ENCODE data around the gene WDPCP.
"Not testable (repeated sequence)": the region's sequence is repeated elsewhere in the genome, so short reads cannot be mapped to it uniquely, and the experiment has no call there.

WDPCP gene

DNA sequence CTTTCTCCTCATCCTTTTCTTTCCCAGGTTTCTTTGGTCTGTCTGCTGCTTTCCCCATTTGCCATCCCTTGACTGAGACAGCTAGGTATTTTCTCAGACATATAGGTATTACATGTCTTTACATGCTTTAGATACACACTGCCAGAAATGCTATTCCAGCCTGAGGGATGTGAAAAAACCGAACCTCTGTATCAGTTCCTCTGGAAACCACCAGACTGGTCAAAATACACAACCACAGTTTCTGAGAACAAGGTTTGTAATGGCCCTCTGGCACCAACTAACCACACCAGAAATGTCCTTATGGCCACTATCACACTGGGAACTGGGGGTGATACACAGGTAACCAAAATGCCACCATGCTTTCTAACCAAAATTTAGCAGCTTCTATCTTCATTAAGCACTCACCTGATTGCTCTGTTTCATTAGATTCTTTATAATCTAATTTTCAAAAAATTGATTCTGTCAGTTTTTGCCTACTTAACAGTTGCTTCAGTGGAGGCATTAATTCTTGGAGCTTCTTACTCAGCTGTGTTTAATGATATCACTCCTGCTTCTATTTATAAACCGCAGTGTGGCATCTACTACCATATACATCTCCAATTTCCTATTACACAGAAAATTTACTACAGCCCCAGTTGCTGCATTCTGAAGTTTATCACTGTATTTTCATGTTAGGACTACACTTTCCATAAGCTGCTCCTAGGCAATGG, 243.5 kb downstream of the WDPCP start:
- no peak for DNase-seq

DNA sequence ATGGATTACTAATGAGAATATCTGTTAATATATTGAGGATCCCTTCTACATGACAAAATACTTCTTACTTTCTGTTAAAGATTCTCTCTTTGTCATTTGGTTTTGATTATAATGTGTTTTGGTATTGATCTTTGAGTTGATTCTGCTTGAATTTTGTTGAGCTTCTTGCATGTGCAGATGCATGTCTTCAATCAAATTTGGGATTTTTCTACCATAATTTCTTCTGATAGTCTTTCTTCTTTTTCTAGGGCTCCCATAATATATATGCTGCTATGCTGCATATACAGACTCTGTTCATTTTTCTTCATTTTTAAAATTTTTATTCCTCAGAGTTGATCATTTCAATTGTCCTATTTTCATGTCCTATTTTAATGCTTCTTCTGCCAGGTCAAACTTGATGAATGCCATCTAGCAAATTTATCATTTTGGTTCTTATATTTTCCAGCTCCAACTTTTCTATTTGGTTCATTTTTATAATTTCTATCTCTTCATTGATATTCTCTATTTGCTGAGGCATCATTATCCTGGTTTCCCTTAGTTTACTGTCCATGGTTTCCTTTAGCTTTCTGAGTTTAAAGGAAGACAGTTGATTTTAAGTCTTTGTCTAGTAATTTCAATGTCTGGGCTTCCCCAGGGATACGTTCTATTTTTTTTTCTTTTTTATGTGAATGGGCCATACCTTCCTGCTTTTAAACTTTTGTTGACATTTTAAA, 244.7 kb downstream of the WDPCP start:
- no peak for DNase-seq

DNA sequence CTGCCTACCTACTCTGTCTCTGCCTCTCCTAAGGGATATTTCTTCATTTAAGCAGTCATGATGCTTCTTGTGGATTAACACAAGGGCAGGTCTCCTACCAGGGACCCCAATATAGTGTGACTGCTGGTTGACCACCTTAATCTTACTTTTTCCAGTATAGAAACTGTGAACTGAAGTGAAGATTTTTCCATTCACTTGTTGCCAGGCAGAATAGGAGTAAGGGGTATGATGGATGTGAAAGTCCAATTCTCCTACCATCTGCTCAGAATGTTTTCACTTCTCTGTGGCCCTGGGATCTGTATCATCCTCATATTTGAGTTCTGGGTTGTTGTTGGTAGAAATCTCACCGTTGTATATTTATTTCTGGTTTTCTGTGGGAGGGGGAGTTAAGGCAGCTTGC, 247.8 kb downstream of the WDPCP start:
- DNase-seq: no peak

DNA sequence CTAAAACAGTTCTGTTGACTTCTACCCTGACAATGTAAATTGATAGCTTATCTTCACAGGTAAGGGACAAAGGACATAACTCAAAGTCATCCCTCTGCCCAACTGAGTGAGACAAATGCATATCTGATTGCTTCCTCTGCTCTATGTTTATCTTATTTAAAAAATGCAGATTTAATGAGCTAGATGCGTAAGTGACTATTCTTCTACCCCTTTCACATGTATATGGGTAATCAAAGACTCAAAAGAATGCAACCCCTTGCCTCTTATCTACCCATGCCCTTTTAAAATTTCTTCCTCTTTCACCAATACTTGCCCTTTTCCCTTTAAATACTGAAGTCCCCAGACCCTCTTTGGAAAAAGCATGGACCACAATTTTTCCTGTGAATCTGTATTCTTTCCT, 253.4 kb downstream of the WDPCP start:
- no peak for DNase-seq

DNA sequence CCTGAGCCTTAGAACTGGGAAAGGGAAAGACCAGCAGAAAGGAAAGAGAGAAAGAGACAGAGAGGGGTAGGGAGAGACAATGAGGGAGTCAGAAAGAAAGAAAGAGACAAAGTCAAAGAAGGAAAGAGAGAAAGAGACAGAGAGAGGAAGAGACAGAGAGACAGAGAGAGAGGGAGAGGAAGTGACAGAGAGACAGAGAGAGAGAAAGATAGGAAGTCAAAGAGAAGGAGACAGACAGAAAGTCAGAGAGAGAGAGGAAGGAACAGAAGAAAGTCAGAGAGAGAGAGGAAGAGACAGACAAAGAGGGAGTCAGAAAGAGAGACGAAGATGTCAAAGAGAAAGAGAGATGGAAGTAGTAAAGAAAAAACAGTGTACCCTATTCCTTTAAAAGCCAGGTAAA, 261.8 kb downstream of the WDPCP start:
- DNase-seq: no peak

DNA sequence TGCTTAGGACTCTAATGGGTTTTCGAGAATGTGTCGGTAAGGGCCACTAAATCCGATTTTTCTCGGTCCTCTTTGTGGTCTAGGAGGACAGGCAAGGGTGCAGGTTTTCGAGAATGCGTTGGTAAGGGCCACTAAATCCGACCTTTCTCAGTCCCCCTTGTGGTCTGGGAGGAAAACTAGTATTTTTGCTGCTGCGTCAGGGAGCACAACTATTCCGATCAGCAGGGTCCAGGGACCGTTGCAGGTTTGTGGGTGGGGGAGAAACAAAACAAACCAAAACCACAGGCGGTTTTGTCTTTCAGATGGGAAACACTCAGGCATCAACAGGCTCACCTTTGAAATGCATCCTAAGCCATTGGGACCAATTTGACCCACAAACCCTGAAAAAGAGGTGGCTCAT, 264.6 kb downstream of the WDPCP start:
- DNase-seq: not testable (repeated sequence)

DNA sequence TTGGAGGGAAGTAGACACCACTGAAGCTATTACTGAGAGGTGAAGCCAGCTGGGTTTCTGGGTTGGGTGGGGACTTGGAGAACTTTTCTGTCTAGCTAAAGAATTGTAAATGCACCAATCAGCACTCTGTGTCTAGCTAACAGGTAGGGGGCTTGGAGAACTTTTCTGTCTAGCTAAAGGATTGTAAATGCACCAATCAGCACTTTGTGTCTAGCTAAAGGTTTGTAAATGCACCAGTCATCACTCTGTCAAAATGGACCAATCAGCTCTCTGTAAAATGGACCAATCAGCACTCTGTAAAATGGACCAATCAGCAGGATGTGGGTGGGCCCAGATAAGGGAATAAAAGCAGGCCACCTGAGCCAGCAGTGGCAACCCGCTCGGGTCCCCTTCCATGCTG, 266.3 kb downstream of the WDPCP start:
- DNase-seq: not testable (repeated sequence)

DNA sequence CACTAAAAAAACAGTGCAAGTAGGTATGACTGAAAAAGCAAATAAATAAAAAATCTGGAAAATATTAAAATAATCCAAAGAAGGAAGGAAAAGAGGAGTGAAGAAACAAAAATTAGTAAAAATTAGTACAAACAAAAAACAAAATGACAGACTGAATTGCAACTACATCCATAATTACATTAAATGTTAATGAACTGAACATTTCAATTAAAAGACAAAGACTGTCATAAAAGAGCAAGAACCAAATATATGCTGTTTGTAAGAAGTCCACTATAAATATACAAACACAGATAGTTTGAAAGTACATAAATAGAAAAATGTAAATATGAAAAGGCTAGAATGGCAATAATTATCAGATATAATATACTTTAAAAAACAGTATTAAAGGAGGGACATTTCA, 267.6 kb downstream of the WDPCP start:
- DNase-seq: no peak

DNA sequence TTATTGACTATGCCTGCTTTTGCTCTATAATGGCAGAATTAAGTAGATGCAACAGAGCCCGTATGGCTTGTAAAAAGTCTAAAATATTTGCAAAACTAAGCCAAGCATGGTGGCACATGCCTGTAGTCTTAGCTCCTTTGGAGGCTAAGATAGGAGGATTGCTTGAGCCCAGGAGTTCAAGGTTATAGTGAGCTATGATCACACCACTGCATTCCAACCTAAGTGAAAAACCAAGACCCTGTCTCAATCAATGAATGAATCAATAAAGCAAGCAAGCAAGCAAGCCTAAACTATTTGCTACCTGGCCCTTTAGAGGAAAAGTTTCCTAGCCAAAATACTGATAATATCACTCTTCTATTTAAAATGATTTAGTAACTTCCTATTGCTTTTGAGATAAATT, 277.7 kb downstream of the WDPCP start:
- DNase-seq: no peak

DNA sequence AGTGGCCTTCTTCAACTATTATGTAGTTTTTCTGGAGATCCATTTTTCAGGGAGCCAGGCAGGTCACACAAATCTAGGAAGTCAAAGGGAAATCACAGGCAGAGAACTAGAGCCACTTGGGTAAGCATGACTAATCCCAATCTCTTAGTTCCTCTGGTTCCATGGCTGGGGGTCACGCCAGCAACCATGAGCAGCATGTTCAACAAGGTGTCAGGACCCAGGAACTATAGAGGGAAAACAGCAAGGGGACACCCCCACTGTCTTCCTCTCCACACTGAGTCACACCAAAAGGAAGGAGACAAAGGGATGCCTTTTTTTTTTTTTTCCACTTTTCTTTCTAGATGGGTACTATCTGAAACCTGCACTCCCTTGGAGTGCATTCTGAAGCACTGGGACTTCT, 286.8 kb downstream of the WDPCP start:
- DNase-seq: no peak

DNA sequence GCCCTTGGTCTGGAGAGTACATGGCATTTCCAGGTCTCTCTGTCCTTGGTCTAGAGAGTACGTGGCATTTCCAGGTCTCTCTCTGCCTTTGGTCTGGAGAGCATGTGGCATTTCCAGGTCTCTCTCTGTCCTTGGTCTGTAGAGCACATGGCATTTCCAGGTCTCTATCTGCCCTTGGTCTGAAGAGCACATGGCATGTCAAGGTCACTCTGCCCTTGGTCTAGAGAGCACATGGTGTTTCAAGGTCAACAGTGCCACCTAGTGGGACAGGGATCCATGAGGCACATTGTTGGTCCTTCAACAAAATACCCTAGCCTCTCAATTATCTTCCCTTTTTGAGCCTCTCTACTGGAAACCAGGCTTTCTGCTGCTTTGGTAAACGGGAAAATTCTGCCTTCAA, 287.4 kb downstream of the WDPCP start:
- DNase-seq: no peak

DNA sequence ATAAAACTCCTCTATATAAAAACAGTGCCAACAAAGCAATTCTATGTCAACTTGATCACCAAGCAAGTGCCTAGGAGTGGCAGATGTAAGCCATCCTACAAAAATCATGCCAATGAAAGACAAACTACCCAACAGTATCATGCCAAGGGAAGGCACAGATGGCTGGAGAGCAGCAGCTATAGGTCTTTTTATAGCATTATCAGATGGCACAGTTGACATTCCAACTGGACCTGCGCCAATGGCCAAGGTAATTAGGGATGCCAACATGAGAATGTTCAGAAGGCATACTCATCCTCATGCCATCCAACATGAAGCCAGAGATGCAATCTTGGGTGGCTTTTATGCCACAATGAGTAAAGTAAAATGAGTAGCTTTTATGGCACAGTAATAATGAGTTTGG, 300.3 kb downstream of the WDPCP start:
- no peak for DNase-seq

DNA sequence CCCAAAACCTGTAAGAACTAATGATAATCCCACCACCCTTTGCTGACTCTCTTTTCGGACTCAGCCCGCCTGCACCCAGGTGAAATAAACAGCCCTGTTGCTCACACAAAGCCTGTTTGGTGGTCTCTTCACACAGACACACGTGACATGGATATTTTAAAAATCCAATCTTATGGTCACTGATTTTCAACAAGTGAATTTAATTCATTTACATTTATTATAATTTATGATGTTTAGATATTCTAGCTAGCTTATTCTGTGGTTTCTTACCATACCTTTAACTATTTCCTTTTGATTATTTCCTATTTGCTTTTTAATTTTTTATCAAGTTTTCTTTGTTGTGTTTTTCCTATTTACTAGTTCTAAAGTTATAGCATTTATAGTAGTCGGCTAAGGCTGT, 301.8 kb downstream of the WDPCP start:
- not testable (repeated sequence) for DNase-seq

DNA sequence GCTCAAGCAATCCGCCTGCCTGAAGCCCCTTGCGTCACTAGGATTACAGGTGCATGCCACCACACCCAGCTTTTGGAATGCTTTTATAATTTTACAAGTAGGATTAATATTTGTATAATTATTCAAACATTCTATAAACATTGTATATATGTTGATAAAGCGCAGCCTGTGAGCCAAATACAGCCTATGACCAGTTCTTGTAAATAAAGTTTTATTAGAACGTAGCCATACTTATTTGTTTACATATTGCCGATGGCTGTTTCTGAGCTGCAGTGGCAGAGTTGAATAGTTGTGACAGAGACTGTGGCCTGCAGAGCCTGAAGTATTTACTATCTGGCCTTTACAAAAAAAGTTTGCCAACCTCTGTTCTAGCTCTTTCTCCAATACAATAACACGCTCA, 305.0 kb downstream of the WDPCP start:
- DNase-seq: no peak

DNA sequence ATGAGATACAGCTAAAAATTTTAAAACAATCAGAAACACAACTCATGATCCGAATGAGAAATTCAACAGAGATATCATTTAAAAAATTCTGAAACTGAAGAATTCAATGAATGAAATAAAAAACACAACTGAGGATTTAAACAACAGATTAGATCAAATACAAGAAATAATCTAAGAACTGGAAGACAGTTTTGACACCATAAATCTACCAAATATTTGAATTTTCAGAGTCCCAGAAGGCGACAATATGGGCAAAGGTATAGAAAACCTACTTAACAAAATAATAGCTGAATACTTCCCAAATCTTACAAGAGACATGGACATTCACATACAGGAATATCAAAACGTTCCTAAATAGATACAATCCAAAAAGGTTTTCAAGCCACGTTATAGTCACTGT, 315.7 kb downstream of the WDPCP start:
- no peak for DNase-seq

DNA sequence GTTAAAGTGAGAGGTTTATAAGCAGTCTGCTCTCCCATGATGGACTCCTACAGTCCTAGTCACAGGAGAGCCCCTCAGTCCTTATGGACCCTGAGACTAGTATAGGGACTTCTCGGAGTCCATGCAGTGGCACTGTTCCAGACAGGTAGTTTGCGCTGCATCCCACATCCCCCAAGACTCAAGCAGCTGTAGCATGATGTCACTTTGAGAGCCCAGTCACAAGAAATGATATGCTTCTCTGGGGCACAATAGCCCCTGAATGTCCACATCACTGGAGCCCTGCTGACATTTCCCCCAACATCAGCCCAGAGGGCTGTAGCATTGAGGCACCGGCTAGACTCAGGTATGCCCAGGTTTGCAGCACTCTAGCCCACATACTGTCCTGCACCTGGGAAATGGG, 317.6 kb downstream of the WDPCP start:
- DNase-seq: no peak

DNA sequence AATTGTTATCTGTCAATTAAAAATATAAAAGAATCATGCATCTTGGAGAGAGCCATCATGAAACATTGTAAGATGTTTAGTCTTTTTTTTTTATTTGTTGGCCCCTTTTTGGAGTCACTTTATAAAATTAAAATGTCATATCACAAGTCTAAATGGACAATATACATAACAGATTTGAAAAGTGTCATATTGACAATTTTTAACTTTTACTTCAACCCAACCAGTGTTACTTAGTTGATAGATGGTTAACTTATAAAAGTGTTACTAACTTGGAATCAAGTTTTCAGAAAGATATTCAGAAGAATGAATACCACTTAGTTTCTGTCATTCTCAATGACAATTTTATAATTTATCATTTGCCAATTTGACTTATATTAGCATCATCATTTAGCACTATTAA, 319.3 kb downstream of the WDPCP start:
- no peak for DNase-seq

DNA sequence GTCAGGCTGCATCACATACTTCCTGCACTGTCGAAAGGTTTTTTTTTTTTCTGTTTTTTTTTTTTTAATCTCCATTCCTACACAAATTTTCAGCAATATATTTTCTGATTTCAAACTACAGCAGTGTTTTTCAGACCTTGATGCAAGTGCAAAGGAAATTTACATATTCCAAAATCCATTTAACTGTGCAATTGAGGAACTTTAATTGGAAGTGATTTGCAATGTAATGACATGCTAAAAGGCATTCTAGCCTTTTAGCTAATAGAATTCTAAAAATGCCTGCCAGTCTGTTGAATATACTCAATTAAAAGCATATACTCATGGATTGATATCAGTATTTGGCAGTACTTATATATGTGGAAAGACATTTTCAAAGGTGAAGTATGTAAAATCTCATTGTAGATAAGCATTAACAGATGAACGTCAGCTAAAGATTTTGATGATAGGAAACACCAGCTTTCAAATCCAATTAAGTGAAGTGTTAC, 327.1 kb downstream of the WDPCP start:
- DNase-seq: no peak

DNA sequence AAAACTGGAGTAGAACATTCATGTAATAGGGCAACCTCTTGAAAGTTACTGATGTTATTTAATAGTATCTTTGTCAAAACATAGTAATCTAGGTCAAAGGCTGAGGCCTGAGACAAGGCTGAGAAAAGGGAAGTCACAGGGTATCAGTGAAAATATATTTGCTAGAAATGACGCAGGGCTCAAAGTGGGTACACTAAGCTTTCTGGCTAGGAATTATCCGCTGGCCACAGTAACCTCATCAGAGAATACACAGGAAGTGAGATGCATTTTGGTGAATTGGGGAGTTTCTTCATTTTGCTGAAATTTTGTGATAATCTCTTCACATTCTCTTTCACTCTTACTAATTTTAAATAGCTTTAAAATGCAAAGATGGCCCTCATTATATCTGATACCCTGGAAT, 330.8 kb downstream of the WDPCP start:
- DNase-seq: no peak

DNA sequence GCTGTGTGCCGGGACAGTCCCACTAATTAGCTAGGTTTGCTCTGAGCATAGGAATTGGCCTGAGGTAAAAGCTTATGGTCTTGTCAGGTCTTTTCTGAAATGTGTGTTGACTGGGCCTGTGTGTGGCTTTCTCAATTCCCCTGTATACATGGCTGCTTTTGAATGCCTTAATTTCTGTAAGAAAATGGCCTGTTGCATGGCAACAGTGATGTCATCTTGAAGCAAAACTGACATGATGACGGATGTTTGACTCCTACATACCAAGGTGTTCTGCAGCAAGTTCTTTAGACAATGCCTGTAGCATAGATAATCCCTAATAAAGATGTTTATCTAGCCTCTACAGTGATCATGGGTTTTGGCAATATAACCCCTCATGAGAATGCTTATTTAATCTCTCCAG, 339.1 kb downstream of the WDPCP start:
- DNase-seq: no peak

DNA sequence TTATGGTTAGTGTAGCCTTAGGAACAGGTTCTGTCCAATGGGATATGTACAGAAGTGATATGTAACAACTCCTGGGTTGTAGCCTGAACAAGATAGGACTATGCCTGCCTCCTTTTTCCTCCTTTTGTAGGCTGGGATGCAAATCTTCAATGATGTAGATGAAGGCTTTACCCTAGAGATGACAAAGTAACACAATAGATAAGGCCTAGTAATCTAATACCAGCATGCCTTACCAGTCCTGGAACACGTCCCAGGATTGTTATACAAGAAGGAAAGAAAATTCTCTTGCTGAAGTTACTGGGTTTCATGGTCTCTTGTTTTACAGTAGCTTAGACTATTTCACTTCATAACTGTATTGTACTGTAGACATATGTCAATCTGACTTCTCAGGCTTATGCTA, 345.5 kb downstream of the WDPCP start:
- DNase-seq: no peak

DNA sequence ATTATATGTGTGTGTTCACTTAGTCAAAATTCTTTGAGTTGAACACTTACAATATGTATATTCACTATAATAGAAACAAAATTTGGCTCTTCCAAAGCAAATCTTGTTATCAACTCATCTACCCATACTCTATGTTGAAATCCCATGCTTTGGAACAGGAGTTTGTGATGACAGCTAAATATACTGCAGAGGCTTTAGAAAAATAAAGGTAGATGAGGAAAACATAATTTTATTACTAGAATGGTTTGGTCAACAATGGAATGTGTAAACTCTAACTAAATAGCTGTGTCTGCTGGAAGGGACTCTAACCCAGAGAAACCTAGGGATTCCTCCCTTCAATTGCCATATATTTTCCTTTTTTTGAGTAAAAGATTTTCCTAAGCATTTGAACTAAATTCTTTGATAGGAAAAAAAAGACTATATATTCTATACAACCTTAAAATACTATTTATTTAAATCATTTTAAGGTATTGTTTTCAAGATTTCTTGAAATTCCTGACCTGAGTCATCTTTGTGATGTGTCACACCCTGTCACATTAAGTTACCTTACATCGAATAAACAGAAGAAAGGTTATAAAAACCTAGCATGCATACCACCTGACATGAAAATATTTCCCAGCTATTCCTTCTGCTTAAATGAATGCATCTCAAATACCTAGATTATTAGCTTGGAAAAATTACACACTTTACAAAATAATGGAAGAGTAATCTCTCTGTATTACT, 362.2 kb downstream of the WDPCP start:
- DNase-seq: no peak

DNA sequence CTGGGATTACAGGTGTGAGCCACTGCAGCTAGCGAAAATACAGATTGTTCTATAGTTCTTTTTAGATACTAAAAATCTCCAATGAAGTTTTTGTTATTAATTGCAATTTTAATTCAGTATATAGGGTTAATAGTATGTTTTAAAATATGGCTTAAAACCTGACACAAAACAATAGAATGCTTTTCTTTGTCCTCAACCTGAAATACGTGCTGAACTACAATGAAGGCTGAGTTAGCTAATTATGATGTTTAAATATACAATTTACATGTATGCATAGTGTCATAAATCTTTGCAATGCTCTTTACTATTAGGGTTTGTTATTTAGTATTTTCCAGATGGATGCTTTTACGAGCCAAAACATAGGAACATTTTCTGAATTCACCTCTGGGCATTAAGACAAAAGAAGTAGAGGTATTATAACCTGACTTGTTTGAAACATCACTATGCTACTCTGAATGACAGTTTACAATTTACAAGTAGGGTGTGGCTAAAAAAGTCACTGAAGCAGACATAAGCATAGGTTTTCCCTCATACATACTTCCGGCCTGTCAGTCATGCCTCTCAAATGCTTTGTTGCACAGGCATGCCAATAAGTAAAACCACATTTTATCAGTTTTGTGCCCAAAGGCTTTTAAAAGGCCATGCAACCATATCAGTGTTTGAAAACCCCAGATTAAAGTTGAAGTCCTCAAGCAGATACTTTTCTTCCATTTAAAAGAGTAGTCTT, 369.3 kb downstream of the WDPCP start:
- DNase-seq: no peak
